ENCODE data around the gene RNU4-1.
"Not testable (repeated sequence)": the region's sequence is repeated elsewhere in the genome, so short reads cannot be mapped to it uniquely, and the experiment has no call there.

Gene RNU4-1

DNA sequence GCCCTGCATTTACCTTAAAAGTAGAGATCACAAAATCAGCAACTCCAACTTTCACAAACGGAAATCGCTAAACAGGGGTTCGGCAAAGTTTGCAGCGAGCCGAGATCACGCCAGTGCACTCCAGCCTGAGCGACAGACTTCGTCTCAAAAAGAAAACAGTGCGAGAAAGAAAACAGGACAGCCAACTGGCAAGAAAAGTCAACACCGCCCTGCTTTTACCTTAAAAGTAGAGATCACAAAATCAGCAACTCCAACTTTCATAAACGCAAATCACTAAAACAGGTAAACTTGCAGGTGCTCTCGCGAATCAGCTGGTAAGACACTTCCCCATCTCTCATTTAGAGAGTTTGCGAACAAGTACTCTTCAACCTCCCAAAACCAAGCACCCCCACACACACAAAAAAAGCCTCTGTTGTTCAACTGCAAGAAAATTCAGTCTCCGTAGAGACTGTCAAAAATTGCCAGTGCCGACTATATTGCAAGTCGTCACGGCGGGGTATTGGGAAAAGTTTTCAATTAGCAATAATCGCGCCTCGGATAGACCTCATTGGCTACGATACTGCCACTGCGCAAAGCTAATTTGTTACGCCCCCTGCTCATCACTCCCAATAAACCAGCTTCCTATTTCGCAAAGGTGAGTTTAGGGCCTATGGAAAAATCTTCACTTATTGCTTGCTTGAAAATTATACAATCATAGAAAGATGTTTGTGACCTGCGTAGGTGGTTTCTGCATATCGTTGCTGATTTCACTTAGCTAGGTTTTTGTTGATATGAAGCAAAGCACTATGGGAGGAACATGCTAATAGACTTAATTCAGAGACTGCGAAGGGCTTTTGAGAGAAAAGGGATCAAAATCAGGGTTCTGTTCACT lies at the start of gene RNU4-1:
Gene RNU4-1 (minus strand): TSS at position 577 of the 871 bp plus-strand sequence.
- H3K36me3 ChIP-seq (ENCODE audit: control insufficient read depth, insufficient read depth, low read length), result no peaks in the 10 kb centered on the region
- H3K9me3 ChIP-seq (ENCODE audit: control insufficient read depth, insufficient read depth, low read length), result no peaks in the 10 kb centered on the region
- no peaks in the 10 kb centered on the region for H3K27me3 ChIP-seq (ENCODE audit: control insufficient read depth, insufficient read depth, low read length)
- WGBS (ENCODE audit: insufficient coverage, insufficient read length), result no CpG with 5 or more reads among the region's 29 CpGs
- peaks cover 2% of the 10 kb centered on the region; the same call in 1 of the 2 replicates for H3K4me1 ChIP-seq (ENCODE audit: control insufficient read depth, insufficient read depth, low read length)
- H3K4me3 ChIP-seq (ENCODE audit: low read length), result peak within 1 kb of the TSS; percentile 56; the same call in 1 of the 2 replicates
- peak; percentile 87 for DNase-seq (ENCODE audit: low read depth, low spot score)
- H3K27ac ChIP-seq (ENCODE audit: low read length), result no peak within 1 kb of the TSS

DNA sequence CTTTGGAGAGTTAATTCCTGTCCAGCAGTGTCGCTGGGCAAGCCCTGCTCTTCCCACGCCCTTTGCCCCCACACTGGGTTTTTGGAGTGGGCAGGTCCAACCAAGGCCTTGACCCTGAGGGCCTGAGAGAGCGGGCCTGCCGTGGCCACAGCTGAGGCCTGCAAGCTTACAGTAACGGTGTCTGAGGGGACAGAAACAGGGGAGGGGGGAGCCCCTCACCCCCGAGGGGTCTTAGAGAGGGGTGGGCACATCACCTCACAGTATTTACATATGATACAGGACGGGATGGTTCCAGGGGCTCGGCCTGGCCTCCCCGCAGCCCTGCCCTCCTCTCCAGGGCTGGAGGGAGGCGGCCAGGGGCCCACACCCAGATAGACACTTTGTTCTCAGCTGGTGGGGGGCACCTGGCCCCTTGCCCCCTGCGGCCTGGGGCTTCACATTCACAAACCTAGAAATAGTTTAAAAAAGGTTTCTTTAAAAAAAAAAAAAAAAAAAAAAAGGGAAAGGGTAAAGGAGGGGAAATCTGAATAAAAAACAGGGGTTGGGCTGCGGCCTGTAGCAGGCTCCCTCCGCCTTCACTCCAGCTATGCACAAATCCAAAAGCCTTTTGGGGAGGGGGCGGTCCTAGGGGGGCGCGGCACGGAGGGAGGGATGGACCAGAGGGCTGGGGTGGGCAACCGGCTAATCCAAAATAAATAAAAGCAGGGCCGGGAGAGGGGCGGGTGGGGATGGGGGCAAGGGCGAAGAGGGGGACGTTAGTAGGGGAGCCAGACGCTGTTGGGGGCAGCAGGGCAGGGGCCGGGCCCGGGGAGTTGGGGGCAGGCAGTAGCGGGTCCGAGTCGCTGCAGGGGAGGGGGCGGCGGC lies 49.4 kb upstream of the RNU4-1 start:
- no peaks in the 10 kb centered on the region for H3K9me3 ChIP-seq (ENCODE audit: control insufficient read depth, insufficient read depth, low read length)
- no peaks in the 10 kb centered on the region for H3K27me3 ChIP-seq (ENCODE audit: control insufficient read depth, insufficient read depth, low read length)
- peaks cover 11% of the 10 kb centered on the region for H3K36me3 ChIP-seq (ENCODE audit: control insufficient read depth, insufficient read depth, low read length)
- no peak overlapping the region for H3K4me3 ChIP-seq (ENCODE audit: low read length)
- H3K4me1 ChIP-seq (ENCODE audit: control insufficient read depth, insufficient read depth, low read length), result peaks cover 2% of the 10 kb centered on the region
- no peak for DNase-seq (ENCODE audit: low read depth, low spot score)
- WGBS (ENCODE audit: insufficient coverage, insufficient read length), result no CpG with 5 or more reads among the region's 30 CpGs
- no peak overlapping the region for H3K27ac ChIP-seq (ENCODE audit: low read length)

DNA sequence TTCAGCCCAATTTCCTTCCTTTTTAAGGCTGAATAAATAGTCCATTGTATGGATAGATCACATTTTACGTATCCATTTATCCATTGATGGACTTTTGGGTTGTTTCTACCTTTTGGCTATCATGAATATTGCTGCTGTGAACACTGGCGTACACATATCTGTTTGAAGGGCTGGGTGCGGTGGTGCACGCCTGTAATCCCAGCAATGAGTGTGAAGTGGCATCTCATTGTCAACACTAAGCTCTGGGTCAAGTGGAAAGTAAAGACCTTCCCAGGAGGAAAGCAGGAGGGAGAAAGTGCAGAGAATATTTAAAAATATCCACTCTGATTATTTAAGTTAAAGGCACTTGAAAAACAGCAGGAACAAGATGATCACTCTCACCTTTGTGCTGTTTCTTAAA lies 46.2 kb upstream of the RNU4-1 start:
- peaks cover 4% of the 10 kb centered on the region; the same call in 1 of the 2 replicates for H3K36me3 ChIP-seq (ENCODE audit: control insufficient read depth, insufficient read depth, low read length)
- no peak overlapping the region for H3K27ac ChIP-seq (ENCODE audit: low read length)
- H3K27me3 ChIP-seq (ENCODE audit: control insufficient read depth, insufficient read depth, low read length), result no peaks in the 10 kb centered on the region
- no CpG with 5 or more reads among the region's 4 CpGs for WGBS (ENCODE audit: insufficient coverage, insufficient read length)
- H3K4me1 ChIP-seq (ENCODE audit: control insufficient read depth, insufficient read depth, low read length), result peaks cover 2% of the 10 kb centered on the region
- H3K9me3 ChIP-seq (ENCODE audit: control insufficient read depth, insufficient read depth, low read length), result no peaks in the 10 kb centered on the region
- no peak overlapping the region for H3K4me3 ChIP-seq (ENCODE audit: low read length)
- DNase-seq (ENCODE audit: low read depth, low spot score), result no peak

DNA sequence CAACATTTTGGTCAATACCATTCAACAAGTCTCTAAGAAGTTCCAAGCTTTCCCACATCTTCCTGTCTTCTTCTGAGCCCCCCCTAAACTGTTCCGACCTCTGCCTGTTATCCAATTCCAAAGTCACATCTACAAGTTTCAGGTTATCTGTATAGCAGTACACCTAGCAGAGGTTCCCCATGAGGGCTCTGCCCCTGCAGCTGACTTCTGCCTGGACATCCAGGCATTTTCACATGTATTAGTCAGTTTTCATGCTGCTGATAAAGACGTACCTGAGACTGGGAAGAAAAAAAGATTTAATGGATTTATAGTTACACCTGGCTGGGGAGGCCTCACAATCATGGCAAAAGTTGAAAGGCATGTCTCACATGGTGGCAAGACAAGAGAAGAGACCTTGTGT lies 44.7 kb upstream of the RNU4-1 start:
- Histone ChIP-seq H3K4me1 (ENCODE audit: control insufficient read depth, insufficient read depth, low read length) (peaks cover 2% of the 10 kb centered on the region), H3K36me3 (ENCODE audit: control insufficient read depth, insufficient read depth, low read length) (no peaks in the 10 kb centered on the region), H3K9me3 (ENCODE audit: control insufficient read depth, insufficient read depth, low read length) (no peaks in the 10 kb centered on the region), H3K27me3 (ENCODE audit: control insufficient read depth, insufficient read depth, low read length) (no peaks in the 10 kb centered on the region), H3K27ac (ENCODE audit: low read length) (no peak overlapping the region), H3K4me3 (ENCODE audit: low read length) (no peak overlapping the region)
- no peak for DNase-seq (ENCODE audit: low read depth, low spot score)
- no CpG with 5 or more reads among the region's 2 CpGs for WGBS (ENCODE audit: insufficient coverage, insufficient read length)

DNA sequence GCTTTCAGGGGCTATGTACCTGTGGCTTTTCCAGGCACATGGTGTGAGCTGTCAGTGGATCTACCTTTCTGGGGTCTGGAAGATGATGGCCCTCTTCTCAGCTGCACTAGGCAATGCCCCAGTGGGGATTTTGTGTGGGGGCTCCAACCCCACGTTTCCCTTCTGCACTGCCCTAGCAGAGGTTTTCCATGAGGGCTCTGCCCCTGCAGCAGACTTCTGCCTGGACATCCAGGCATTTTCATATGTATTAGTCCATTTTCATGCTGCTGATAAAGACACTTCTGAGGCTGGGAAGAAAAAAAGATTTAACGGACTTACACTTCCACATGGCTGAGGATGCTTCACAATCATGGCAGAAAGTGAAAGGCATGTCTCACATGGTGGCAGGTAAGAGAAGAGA lies 43.4 kb upstream of the RNU4-1 start:
- not testable (repeated sequence) for H3K27ac ChIP-seq (ENCODE audit: low read length); H3K4me3 ChIP-seq (ENCODE audit: low read length); H3K9me3 ChIP-seq (ENCODE audit: control insufficient read depth, insufficient read depth, low read length); H3K36me3 ChIP-seq (ENCODE audit: control insufficient read depth, insufficient read depth, low read length); H3K27me3 ChIP-seq (ENCODE audit: control insufficient read depth, insufficient read depth, low read length); H3K4me1 ChIP-seq (ENCODE audit: control insufficient read depth, insufficient read depth, low read length); DNase-seq (ENCODE audit: low read depth, low spot score)
- WGBS (ENCODE audit: insufficient coverage, insufficient read length), result no CpG with 5 or more reads among the region's 2 CpGs

DNA sequence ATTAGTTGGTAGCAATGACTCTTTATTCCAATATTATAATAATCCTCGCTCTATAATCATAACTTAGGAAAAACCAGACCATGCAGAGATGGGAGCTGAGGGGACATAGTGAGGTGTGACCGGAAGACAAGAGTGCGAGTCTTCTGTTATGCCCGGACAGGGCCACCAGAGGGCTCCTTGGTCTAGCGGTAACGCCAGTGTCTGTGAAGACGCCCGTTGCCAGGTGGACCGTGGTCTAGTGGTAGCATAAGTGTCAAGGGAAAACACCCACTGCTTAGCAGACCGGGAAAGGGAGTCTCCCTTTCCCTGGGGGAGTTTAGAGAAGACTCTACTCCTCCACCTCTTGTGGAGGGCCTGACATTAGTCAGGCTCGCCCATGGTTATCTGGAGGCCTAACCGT lies 42.4 kb upstream of the RNU4-1 start:
- H3K4me3 ChIP-seq (ENCODE audit: low read length); H3K36me3 ChIP-seq (ENCODE audit: control insufficient read depth, insufficient read depth, low read length); H3K4me1 ChIP-seq (ENCODE audit: control insufficient read depth, insufficient read depth, low read length); H3K9me3 ChIP-seq (ENCODE audit: control insufficient read depth, insufficient read depth, low read length); H3K27ac ChIP-seq (ENCODE audit: low read length); H3K27me3 ChIP-seq (ENCODE audit: control insufficient read depth, insufficient read depth, low read length): not testable (repeated sequence)
- no CpG with 5 or more reads among the region's 12 CpGs for WGBS (ENCODE audit: insufficient coverage, insufficient read length)
- peak; percentile 25 for DNase-seq (ENCODE audit: low read depth, low spot score)

DNA sequence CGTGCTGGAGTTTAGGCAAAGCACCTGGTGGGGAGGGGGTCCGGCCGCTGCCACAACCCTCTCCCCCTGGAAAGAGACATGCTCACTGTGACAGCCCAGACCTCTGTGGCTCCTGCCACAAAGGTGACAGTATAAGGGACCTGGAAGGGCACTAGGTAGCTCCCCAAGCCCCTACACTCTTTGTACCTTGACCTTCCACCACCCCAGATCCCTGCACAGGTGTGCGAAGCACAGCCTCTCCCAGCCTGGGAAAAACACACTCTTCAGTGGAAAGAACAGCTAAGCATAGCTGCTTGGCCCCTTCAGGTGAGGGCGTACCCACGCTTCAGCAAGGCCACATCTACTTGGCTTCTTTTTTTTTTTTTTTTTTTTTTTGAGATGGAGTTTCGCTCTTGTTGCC lies 39.5 kb upstream of the RNU4-1 start:
- H3K9me3 ChIP-seq (ENCODE audit: control insufficient read depth, insufficient read depth, low read length), result no peaks in the 10 kb centered on the region
- no CpG with 5 or more reads among the region's 7 CpGs for WGBS (ENCODE audit: insufficient coverage, insufficient read length)
- H3K36me3 ChIP-seq (ENCODE audit: control insufficient read depth, insufficient read depth, low read length), result no peaks in the 10 kb centered on the region
- H3K4me1 ChIP-seq (ENCODE audit: control insufficient read depth, insufficient read depth, low read length), result no peaks in the 10 kb centered on the region
- no peaks in the 10 kb centered on the region for H3K27me3 ChIP-seq (ENCODE audit: control insufficient read depth, insufficient read depth, low read length)
- DNase-seq (ENCODE audit: low read depth, low spot score), result no peak
- no peak overlapping the region for H3K4me3 ChIP-seq (ENCODE audit: low read length)
- H3K27ac ChIP-seq (ENCODE audit: low read length), result no peak overlapping the region

DNA sequence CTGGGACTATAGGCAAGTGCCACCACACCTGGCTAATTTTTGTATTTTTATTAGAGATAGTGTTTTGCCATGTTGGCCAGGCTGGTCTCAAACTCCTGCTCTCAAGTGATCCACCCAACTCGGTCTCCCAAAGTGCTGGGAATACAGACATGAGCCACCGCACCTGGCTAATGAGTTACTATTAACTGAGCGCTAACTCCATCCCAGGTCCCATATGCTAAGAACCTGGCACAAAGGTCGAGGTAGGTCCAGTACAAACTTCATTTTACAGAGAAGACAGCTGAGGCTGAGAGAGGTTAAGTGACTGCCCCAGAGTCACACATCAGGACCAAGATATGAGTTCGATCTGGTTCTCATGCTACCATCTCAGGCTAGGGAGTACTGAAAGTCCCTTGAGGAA lies 39.0 kb upstream of the RNU4-1 start:
- Histone ChIP-seq H3K36me3 (ENCODE audit: control insufficient read depth, insufficient read depth, low read length) (no peaks in the 10 kb centered on the region), H3K9me3 (ENCODE audit: control insufficient read depth, insufficient read depth, low read length) (no peaks in the 10 kb centered on the region), H3K4me3 (ENCODE audit: low read length) (no peak overlapping the region), H3K4me1 (ENCODE audit: control insufficient read depth, insufficient read depth, low read length) (no peaks in the 10 kb centered on the region), H3K27ac (ENCODE audit: low read length) (no peak overlapping the region), H3K27me3 (ENCODE audit: control insufficient read depth, insufficient read depth, low read length) (no peaks in the 10 kb centered on the region)
- DNase-seq (ENCODE audit: low read depth, low spot score), result no peak
- no CpG with 5 or more reads among the region's 5 CpGs for WGBS (ENCODE audit: insufficient coverage, insufficient read length)

DNA sequence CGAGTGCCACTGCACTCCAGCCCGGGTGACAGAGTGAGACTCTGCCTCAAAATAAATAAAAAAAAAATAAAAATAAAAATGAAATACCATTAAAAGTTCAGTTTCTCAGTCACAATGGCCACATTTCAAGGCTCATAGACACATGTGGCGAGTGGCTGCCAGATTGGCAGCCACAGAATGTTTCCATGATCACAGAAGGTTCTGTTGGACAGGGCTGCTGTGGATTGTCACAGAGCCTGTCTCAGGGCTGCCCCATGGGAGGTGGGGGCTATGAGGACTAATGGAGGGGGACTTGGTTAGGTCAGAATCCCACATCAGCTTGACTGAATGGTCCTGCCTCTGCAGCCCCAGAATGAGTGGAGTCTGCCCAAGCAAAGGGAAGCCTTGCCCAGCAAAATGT lies 38.4 kb upstream of the RNU4-1 start:
- Histone ChIP-seq H3K27ac (ENCODE audit: low read length) (no peak overlapping the region), H3K9me3 (ENCODE audit: control insufficient read depth, insufficient read depth, low read length) (no peaks in the 10 kb centered on the region), H3K27me3 (ENCODE audit: control insufficient read depth, insufficient read depth, low read length) (no peaks in the 10 kb centered on the region), H3K4me1 (ENCODE audit: control insufficient read depth, insufficient read depth, low read length) (no peaks in the 10 kb centered on the region), H3K36me3 (ENCODE audit: control insufficient read depth, insufficient read depth, low read length) (no peaks in the 10 kb centered on the region), H3K4me3 (ENCODE audit: low read length) (no peak overlapping the region)
- WGBS (ENCODE audit: insufficient coverage, insufficient read length), result no CpG with 5 or more reads among the region's 3 CpGs
- no peak for DNase-seq (ENCODE audit: low read depth, low spot score)

DNA sequence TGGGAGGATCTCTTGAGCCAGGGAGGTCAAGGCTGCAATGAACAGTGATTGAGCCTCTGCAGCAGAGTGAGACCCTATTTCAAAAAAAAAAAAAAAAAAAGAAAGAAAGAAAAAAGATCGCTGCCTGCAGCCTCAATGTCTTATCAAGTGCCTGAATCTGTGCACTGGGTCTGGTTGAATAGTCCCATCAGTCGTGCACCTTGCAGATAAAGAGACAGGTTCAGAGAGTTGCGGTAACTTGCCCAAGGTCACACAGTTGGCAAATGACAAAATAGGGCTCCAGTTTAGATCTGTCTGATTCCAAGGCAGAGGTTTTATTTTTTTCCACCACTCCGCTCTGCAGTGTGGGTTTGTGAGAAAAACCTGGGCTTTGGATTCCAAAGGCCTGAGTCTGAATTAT lies 35.2 kb upstream of the RNU4-1 start:
- no peaks in the 10 kb centered on the region for H3K36me3 ChIP-seq (ENCODE audit: control insufficient read depth, insufficient read depth, low read length)
- no peak for DNase-seq (ENCODE audit: low read depth, low spot score)
- no peak overlapping the region for H3K27ac ChIP-seq (ENCODE audit: low read length)
- no peaks in the 10 kb centered on the region for H3K27me3 ChIP-seq (ENCODE audit: control insufficient read depth, insufficient read depth, low read length)
- no peaks in the 10 kb centered on the region for H3K9me3 ChIP-seq (ENCODE audit: control insufficient read depth, insufficient read depth, low read length)
- no peaks in the 10 kb centered on the region for H3K4me1 ChIP-seq (ENCODE audit: control insufficient read depth, insufficient read depth, low read length)
- no peak overlapping the region for H3K4me3 ChIP-seq (ENCODE audit: low read length)
- whole genome bisulfite sequencing (ENCODE audit: insufficient coverage, insufficient read length), result no CpG with 5 or more reads among the region's 4 CpGs
